NCI-H187 treated with DMSO at 0.1 percent for 48 hours (cell line): ENCODE data around the gene CPT2.
"Not testable (repeated sequence)": the region's sequence is repeated elsewhere in the genome, so short reads cannot be mapped to it uniquely, and the experiment has no call there.

ENCODE experiments used
- DNase-seq: peaks from one replicate; lab custom pipeline; 2025; lab: John Stamatoyannopoulos, UW

Gene CPT2

DNA sequence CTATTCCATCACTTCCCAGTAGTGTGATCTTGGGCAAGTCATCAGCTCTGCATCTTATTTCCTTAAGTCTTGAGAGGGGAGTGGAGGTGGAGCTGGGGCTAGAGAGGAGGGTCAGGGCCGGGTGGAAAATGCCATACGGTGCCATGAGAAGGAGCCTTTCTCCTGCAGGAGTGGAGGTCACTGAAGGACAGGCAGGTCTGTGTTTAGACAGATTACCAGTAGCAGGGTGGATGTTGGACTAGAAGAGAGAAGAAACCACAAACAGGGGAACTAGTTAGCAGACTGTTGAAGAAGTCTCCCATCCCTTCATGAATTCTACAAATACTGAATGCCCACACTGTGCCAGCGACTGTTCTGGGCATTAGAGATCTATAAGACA, 13.9 kb upstream of the CPT2 start:
- DNase-seq: no peak

DNA sequence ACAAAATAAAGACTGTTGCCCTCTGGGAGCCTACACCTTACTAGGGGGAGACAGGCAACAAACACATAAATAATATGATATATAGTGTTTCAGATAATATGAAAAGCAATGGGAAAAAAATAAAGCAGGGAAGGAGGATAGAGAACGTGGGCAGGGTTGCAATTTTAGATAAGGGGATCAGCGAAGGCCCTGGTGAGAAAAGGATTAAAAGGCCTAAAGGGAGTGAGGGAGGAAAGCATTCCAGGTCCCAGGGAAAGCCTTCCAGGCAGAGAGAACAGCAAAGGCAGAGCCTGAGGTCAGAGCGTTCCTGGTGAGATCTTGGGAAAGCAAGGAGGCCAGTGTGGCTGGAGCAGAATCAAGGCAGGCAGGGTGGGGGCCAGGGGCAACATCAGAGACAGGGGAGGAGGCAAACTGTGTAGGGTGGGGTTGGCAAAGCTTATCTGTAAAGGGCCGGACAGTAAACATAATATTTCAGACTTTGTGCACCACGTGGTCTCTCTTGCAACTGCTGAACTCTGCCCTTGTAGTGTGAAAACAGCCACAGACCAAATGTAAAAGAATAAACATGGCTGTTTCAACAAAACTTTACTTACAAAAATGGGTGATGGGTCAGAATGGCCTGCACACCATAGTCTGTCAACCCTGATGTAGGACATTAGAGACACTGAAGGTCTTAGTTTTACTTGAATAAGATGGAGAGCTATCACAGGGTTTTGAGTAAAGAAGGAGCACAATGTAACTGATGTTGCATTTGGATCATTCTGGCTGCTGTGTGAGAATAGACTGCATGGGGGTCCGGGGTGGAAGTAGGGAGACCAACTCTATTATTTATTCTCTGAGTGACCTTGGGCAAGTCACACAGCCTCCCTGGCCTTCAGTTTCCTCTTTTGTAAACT, 13.3 kb upstream of the CPT2 start:
- DNase-seq: no peak

DNA sequence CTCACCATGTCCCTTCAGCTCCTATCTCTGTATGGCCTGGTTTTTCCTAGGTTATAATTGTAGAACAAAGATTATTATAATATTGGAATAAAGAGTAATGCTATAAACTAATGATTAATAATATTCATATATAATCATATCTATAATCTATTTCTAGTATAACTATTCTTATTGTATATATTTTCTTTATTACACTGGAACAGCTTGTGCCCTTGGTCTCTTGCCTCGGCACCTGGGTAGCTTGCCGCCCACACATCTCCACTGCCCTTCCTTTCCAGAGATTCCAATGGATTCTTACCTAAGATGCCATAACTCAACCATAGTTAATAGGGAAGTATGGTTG, 10.7 kb upstream of the CPT2 start:
- not testable (repeated sequence) for DNase-seq

DNA sequence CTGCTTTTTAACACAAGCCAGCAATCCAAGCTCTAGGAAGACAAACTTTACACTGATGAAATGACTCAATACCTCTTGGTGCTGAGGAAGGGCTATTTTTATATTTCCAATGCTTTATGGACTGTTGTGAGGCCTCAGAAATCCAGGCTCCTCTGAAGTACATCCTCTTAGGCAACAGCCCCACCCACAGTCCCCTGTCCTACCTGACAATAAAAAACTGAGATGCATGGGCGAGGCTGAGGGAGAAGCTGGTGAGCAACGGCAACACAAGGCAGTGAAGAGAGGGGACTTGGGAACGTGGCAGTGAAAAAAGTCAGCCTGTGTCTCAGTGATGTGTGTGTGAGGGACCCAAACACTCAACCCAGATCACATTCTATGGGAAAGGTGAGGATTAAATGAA, 10.1 kb upstream of the CPT2 start:
- DNase-seq: no peak

DNA sequence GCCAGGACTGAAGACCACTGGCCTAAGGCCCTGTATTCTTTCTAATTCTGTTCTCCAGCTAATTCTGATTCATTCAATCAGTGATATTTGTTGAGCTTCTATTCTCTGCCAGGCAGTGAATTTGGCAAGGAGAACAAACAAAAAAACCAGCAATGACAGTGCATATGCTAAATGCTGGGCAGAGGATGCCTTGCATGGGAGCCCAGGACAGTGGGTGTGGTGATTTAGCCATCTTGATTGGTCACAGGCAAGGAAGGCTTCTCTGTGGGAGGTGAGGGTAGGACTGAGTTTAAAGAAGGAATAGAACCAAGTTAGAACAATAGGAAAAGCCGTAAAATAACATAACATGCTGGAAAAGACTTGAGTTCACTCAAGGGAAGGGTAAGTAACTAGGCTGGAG, 9.2 kb upstream of the CPT2 start:
- no peak for DNase-seq

DNA sequence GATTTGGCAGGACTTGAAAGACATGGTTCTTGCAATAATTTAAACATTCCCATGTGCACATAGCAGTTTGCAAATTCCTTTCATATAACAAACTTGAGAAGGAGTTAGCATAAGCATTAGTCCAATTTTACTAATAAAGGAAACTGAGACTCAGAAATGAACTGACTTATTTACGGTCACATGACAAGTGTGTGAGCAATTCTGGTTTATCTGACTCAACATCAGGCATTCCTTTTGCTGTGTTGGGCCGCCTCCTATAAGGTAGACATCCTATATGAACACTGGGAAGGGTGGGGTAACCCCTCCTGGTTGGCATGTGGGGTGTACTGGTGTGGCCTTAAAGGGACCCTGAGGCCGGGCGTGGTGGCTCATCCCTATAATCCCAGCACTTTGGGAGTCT, 8.5 kb upstream of the CPT2 start:
- DNase-seq: no peak

DNA sequence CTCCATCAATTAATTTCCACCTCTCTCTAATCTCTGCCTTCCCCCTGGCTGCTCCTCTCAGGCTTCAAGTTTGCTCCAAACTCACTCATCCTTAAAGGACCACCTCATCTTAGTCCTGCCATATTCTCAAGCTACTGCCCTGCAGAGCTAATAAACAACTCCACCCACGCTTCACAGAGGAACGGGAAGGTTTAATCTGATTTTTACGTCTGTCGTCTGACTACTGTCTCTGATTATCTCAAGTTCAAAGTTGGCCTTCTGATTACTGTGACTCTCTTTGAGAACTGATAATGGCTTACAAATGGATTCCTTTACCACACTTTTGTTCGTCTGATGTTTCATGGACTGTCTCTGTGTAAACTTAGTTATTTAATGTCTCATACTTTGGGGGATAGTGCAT, 7.6 kb upstream of the CPT2 start:
- no peak for DNase-seq

DNA sequence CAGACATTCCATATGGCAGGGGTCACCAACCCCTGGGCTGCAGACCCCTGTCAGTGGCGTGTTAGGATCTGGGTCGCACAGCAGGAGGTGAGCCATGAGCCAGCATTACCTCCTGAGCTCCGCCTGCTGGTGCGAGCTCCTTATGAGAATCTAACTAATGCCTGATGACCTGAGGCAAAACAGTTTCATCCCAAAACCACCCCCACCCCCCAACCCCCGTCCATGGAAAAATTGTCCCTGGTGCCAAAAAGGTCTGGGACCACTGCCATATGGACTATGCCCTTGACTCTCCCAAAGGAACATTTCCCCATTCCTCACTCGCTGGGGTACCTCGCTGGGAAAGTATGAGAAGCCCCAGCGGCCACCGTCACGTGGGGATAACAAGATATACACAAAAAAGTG, 6.4 kb upstream of the CPT2 start:
- no peak for DNase-seq

DNA sequence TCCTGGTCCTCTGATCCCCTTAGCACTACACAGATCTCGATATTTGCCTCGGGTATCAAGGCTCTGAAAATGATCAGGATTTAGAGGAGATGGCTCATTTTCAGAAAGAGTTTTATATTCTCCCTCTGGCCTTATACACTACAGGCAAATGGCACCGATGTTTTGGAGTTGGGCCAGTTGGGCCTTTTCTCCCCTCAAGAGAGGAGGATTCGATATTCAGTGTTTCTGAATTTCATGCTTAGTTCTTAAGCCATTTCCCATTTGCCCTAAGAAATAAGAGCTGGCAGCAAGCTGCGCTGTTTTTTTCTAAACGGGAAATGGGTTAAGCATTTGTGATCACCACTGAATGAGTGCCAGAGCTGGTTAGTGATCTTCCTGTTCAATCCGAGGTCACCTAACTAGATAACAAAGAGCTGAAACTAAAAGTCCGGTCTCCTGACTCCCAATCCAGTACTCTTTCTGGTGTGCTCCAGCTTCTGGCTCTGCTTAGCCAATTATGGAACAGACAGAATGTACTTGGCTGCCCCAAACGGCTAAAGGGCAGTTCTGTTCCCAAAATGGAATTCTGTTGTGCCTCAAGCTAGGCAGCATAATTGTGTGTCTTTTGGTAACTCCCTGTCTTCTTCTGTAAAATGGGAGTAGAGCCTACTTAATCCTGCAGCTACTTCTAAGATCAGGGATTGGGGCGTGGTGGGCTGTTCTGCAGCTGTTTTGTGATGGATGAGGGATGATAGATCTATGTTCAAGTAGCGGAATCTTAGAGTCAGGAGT, 1.2 kb upstream of the CPT2 start:
- no peak for DNase-seq

DNA sequence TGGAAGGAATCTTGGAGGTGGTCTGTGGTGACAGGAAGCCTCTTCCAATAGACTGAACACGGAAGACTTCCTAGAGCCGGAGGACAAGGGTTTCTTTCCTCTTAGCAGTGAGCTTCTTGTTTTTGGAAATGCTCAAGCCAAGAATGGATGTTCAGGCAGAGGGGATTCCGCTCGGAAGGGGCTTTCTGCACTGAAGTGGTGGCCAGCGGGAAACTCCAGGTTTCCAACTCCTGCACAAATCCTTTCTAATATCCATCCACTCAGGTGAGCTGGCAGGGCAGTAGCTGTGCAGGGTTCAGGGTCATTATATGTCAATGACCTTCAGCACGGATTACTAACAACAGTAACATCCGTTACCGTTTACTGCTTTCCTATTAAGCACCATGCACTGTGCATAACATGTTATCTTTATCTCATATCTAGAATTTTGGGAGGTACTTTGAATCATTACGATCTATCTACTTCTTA, 573 bp upstream of the CPT2 start:
- DNase-seq: no peak

DNA sequence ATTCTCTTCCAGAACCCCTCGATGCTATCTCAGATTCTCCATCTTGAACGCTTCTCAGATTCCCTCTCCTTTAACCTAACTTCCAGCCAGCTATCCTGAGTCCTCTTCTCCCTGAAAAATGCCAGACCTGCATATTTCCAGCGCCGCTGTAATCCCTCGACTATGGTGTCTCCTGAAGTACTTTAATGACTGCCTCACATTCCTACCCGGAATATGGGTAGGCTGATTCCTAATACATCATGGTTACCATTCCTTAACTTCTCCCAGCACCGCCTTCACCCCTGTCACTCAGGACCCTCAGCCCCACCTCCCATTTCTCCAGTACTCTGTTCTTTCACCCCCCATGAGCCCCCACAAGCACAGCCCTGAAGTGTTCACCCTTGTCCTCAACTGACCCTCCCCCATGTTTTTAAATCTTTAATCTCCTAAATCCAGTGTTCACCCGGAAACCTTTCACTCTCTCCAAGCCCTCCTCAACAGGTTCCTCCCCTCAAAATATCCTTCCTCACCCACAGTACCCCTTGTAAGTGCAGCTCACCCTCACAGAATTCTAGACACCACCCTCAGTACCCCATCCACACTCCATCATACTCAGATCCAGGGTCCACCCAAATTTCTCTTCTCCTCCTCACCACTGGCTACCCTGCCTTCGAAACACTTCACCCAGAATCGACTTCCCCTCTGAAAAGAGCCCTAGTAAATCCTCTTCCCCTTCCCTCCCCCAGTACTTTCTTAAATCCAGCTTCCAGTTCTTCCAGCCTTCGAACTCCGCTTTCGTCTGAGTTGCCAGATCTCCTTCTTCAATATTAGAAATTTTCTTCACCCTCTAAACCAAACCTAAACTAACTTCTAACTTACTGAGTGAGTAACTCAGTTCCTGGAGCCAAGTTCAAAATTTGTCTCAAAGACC, 922 bp downstream of the CPT2 start:
- no peak for DNase-seq

DNA sequence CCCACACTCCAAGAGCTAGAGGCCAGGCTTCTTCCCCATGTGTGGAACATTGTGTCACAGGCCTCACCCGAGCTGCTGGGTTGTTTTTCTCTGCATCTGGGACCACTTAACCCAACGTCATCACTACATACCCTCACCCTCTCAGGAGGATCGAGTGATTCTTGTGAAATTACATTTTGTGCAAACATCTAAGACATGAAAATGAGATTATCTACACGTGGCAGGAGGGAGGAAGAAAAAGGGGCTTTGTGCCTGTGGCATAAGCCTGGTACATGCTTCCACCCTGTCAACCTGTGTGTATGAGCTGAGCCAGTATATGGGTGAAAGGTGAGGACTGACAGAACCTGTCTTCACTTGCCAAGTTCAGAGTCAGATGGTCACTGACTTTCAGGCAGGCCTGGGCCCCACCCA, 1.6 kb downstream of the CPT2 start:
- DNase-seq: no peak

DNA sequence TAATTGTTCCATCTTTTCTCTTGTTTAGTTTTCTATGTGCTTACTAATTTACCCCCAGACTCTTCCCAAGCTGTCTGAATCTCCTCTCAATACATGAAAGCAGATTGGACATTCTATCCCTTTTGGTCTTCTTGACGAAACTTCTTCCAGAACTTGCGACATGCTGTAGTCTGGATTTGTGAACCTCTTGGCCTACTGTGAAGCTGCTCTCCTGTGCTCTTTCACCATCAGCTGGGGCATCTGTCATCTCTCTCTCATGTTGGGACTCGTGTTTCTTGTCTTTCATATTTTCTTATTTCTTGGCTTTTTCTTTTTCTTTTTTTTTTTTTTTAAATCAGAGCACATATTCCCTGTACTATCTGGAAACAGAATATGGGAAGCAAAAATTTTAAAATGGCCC, 6.8 kb downstream of the CPT2 start:
- no peak for DNase-seq

DNA sequence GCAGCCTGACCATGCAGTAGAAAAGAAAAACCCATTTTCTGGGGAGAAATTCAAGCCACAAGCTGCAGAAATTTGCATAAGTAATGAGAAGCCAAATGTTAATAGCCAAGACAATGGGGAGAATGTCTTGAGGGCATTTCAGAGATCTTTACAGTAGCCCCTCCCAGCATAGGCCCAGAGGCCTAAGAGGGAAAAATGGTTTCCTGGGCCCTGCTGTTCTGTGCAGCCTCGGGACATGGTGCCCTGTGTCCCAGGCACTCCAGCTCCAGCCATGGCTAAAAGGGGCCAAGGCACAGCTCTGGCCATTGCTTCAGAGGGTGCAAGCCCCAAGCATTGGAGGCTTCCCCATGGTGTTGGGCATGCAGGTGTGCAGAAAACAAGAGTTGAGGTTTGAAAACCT, 8.9 kb downstream of the CPT2 start:
- not testable (repeated sequence) for DNase-seq

DNA sequence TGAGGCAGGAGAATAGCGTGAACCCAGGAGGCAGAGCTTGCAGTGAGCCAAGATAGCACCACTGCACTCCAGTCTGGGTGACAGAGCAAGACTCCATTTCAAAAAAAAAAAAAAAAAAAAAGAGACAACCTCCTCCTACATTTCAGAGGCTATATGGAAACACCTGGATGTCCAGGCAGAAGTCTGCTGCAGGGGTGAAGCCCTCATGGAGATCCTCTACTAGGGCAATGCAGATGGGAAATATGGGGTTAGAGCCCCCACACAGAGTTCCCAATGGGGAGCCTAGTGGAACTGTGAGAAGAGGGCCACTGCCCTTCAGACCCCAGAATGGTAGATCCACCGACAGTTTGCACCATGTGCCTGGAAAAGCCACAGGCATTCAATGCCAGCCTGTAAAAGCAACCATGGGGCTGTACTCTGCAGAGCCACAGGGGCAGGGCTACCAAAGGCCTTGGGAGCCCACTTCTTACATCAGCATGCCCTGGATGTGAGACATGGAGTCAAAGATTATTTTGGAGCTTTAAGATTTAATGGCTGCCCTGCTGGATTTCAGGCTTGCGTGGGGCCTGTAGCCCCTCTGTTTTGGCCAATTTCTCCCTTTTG, 9.6 kb downstream of the CPT2 start:
- not testable (repeated sequence) for DNase-seq

DNA sequence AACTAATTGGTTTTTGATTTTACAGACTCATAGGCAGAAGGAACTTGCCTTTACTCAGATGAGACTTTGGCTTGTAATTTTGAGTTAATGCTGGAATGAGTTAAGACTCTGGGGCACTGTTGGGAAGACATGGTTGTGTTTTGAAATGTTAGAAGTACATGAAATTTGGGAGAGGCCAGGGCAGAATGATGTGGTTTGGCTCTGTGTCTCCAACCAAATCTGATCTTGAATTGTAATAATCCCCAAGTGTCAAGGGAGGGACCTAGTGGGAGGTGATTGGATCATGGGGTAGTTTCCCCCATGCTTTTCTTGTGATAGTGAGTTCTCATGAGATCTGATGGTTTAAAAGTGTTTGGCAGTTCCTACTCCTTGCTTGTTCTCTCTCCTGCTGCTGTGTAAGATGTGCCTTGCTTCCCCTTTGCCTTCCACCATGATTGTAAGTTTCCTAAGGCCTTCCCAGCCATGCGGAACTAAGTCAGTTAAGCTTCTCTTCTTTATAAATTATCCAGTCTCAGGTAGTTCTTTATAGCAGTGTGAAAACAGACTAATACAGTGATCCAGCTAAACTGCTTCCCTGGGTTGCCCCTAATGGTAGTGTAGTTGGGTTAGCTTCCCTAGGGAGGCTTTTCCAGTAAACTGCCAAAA, 10.2 kb downstream of the CPT2 start:
- no peak for DNase-seq

DNA sequence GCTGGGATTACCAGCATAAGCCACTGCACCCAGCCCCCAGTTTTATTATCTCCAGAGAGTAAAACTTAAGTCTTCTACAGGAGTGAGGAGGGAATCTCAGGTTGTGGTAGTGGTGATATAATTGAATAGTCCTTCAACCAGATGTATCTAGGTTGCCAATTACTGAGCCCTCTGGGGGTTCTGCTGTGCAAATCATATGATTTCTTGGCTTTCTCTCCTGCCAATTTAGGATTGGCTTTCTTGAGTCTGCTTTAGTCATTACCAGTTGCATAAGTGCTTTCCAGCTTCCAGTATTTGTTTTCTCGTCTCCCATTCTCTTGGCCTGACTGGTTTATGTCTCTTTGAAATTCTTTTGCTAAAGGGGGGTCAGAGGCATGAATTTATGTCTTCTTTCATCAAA, 11.1 kb downstream of the CPT2 start:
- DNase-seq: no peak

DNA sequence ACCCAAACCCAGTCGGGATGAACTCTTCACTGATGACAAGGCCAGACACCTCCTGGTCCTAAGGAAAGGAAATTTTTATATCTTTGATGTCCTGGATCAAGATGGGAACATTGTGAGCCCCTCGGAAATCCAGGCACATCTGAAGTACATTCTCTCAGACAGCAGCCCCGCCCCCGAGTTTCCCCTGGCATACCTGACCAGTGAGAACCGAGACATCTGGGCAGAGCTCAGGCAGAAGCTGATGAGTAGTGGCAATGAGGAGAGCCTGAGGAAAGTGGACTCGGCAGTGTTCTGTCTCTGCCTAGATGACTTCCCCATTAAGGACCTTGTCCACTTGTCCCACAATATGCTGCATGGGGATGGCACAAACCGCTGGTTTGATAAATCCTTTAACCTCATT, 13.7 kb downstream of the CPT2 start:
- no peak for DNase-seq

DNA sequence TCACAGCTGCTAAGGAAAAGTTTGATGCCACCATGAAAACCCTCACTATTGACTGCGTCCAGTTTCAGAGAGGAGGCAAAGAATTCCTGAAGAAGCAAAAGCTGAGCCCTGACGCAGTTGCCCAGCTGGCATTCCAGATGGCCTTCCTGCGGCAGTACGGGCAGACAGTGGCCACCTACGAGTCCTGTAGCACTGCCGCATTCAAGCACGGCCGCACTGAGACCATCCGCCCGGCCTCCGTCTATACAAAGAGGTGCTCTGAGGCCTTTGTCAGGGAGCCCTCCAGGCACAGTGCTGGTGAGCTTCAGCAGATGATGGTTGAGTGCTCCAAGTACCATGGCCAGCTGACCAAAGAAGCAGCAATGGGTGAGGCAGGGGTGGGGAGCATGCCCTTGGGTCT, 14.3 kb downstream of the CPT2 start:
- no peak for DNase-seq

DNA sequence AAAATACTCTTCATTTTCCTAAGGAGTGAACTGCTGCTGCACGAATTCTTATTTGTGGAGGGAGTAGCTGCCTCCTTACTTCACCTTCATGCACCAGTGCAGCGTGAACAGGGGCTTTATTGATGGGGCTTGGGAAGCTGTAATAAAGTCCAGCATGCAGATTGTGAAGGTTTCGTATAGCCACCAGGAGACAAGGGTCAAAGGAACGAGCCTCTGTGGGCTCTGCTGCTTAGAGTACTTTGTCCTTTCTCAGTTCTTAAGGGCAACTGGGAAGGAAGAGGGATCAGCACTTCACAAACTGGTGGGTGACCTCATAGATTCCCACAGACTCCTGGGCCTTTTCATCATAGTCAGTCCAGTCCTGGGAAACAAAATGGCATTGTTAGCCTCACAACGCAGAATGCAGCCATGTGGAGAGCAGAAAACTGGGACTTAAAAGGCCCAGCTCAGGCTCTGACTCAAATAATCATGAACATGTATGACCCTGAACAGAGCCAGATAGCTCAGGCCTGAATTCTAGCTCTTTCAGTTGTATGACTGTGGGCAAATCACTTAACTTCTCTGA, 17.8 kb downstream of the CPT2 start:
- no peak for DNase-seq

DNA sequence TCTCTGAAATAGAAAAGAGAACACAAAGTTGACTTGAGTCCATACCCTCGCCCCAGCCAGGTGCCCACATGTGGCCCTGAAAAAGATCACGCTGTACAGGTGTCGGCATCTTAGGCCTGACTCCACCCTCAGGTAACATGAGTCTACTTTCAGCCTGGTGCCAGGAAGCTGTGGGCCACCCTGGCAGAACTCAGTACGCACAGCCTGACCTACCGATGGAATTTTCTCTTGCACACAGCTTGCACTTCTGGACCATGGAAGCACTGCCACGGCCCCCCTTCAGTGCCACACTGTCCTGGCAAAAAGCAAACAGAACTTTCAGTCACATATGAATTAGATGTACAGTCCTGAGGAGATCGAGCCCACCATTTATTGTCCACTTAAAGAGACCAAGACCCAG, 21.6 kb downstream of the CPT2 start:
- DNase-seq: no peak
